CD1c-positive myeloid dendritic cell (primary cell): ENCODE results near the gene HOXA3.

Source experiments
- DNase-seq: peaks from one replicate; pipeline ENCODE4 v3.0.0-alpha.2; 2016; ENCODE audit errors: extremely low spot score

The HOXA3 gene

DNA sequence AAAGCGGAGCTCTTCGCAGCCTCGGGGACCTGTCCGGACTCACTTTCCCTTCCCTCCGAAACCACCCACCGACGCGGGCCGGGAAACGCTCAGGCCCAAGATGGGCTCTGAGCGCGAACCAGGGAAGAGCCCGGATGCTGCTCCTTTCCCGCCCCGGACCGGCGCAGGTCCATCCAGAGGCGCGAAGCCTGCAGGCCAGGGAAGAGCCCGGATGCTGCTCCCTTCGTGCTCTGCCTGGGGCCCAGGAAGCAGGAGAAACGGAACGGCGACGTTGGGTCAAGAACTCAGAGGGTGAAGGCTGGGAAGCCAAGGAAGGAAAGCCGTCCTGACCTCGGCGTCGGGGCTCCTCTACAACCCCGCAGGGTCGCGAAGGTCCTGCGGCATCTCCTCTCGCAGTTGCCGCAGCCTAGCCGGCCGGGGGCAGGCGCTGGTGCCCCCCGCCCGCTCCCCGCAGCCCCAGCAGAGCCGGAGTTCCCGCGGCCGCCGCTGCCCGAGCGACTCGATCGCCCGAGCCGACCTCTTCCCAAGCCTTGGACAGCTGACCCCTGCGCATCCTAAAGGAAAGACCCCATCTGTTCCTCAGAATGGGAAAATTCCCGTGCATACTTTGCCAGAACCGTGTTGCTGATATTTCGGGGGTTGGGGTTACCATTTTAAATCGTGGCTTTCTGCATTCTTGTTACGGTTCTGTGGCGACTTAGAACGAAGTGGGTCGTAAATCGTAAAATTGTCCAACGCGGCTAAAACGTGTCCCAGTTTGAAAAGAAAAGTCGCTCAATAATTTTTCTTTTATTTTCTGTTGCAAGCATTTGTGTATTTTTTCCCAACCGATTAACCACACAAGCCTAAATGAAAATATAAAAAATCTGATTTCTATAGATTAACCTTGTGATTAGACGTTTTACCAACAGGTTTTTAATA lies 64.1 kb downstream of the HOXA3 start:
- DNase-seq: no peak

DNA sequence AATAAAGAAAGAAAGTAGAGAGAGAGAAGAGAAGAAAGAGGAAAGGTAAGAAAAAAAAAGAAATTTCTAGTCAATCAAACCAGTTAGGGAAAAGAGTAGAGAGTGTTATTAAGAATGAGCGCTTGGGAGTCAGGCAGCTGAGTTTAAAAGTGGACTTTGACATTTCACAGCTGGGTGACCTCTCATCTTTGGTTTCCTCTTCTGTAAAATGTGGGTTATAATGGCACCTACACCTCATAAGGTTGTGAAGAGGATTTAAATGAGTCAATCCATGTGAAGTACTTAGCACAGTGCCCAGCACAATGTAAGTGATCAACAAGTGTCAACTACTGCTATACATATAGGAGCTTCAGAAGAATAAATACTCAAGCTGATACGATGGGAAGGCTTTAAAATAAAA lies 68.7 kb downstream of the HOXA3 start:
- no peak for DNase-seq

DNA sequence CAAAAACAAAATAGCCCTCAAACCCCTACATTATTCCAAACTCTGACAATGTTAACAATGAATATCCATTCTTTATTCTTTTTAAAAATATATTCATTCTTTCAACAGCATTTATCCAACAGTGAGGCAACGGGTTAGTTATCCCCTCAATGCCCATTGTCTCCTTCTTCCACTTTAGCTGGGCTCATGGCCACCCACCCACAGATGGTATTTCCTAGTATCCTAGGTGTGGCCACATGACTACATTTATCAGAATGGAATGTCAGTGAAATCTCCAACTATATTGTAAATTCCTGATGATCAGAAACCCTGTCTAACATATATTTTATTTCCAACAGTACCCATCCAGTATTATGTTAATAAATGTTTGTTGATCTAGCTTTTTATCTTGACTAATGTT lies 70.2 kb downstream of the HOXA3 start:
- no peak for DNase-seq

DNA sequence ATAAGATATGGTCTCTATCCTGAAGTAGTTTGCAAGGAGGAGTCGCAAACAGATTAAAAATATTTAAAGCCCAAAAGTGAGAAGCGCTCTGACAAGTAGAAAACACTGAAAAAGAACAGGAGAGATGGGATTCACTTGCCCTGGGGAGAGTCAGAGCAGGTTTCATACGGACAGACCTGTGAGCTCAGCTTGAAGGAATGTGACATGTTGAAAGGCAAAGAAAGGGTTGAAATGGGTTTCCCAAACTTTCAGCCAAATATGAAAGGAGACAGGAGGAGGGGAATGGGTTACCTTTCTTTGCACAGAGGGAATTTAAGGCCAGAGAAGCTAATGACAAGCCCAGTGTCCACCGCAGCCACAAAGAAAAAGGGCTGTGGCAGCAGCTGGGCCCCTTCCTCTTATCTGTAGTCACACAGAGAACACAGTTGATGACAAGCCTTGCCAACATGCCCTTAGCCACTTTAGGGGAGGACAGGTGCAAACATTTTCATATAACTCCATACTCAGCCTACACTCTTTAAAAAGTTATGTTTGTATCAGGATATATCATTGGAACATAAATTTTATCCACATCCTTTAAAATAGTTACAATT lies 71.4 kb downstream of the HOXA3 start:
- no peak for DNase-seq

DNA sequence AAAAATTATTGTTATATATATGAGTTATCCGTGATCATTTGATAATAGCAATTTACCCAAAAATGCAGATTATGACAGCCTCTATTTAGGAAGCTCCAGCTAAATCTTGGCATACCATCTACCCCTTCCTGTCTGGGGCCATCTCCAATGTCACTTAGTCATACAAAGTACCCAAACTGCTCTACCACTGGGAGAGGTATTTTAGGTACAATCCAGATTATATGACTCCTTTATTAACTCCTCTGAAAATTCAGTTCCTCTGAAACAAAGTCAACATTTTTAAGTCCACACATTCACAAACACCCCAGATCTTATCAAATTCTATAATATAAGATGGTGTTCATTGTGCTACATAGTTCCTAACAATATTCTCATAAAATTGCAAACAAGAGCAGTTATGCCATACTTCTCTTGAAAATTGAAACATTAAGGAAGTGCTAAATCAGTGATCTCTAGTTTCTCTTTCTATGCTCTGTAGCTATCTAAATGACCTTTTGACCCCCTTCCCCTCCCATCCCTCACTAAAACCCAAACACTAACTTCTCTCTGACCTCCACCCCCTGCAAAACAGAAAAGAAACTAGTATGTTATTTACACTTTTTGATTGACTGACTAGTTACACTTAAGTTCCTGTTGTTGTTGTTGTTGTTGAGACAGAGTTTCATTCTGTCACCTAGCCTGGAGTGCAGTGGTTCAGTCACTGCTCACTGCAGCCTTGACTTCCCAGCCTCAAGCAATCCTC lies 73.0 kb downstream of the HOXA3 start:
- DNase-seq: peak; percentile 35

DNA sequence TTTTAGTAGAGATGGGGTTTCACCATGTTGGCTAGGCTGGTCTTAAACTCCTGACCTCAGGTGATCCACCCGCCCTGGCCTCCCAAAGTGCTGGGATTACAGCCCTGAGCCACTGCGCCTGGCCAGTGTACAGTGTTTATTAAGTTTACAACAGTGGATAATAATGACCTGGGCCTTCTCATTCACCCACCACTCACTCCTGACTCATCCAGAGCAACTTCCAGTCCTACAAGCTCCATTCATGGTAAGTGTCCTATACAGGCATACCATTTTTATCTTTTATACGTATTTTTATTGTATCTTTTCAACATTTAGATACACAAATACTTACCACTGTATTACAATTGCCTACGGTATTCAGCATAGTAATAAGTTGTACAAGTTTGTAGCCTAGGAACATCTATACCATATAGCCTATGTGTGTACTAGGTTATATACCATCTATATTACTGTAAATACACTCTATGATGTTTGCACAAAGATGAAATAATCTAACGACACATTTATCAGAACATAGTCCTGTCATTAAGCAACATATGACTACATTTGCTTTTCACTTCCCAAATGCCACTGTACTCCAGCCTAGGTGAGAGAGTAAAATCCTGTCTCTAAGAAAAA lies 73.7 kb downstream of the HOXA3 start:
- DNase-seq: no peak

DNA sequence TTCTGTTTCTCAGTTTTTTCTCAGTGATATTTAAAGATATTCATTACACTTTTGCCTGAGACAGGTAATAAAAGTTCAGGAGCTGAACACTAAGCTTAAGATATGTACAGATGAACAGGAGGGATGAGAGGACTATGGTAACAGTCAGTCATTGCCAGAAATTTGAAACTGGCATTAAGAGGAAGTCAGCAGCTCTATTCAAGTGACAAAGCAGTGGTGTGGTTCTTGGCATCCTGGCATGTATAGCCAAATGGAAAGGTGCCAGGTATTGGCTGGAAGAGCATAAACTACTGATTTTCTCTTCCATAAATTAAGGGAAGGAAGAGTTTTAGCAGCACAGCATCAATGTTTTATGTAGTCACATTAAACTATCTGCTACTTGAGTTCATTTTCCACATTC lies 79.3 kb downstream of the HOXA3 start:
- DNase-seq: no peak

DNA sequence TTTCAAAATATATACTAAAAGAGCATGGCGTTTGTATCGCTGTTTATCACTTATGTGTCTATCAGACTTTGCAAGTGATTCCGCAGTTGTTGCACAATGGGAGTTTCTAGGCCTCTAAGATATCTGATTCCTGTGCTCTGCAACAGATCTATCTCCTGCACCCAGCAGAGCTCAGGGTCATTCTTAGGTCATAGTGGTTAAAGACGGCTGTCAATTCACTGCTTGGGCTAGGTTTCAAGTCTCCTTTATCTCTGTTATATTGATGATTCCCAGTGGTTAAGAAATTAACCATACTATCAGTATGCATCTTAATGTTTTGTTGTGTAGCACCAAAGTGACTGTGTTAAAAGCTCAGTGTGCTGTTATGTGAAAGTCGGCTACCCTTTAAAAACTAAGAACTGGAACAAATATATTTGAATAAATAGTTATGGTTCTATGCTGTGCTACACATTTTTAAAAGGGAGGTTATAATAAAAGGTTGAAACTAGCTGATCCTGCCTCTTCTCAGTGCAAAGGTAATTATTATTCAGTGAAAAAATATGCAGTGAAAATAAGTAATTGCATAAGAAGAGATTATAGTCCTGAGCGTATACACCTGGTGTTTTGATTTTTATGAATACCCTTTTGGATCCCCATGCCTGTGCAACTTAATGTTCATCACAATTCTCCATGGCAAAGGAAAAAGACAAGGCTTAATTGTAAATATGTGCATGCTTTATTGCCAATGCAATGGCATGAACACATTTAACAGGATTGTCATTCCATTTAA lies 80.6 kb downstream of the HOXA3 start:
- DNase-seq: no peak

DNA sequence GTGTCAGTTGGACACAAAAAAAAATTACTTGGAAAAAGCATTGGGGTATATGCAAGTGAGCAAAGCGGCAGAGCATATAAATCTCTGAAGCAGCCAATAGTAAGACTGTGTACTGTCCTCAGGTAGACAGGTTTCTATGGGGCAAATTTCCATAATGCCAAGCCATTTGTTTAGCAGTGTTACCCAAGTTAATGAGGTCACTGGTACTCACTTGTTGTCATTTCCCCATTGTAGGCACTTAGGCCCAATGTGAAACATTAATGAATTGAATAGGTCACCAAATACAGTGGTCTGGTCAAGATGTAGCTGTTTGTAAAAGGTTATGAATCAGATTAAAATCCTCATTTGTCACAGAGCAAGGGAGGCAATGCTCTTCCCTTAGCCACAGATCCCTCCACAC lies 84.1 kb downstream of the HOXA3 start:
- DNase-seq: no peak

DNA sequence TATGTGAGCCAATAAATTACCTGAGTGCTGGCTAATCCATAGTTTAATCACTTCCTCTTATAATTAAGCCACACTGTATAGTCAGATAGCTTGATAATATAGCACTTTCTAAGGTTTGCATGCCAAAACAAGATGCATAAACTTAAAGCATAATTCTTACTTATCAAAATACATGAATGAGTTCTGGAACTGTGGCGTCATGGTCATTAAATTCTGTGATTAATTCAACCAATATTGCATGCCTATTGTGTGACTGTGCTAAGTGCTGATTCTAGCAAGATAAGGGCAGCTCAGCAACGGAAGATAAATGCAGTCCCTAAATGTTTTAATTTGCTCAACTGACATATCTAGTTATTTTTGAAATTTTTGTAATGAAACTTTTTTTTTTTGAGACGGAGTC lies 86.2 kb downstream of the HOXA3 start:
- no peak for DNase-seq

DNA sequence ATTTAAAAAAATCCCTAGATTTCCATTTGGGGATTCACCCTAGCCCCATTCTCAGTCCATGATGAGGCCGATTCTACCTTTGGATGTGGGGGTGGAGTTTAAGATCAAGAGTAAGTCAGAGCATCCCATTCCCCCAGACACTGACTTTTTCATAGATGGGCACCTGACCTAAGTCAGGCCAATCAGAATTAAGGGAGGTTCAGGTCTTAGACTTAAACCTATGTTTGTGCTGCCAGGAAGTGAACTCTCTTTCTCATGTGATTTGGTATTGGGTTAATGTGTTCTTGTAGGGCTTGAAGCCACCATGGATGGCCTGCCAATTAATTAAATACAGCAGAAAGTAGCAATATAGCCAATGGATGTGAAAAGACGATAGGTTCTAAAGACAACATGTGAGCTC lies 86.7 kb downstream of the HOXA3 start:
- DNase-seq: no peak

DNA sequence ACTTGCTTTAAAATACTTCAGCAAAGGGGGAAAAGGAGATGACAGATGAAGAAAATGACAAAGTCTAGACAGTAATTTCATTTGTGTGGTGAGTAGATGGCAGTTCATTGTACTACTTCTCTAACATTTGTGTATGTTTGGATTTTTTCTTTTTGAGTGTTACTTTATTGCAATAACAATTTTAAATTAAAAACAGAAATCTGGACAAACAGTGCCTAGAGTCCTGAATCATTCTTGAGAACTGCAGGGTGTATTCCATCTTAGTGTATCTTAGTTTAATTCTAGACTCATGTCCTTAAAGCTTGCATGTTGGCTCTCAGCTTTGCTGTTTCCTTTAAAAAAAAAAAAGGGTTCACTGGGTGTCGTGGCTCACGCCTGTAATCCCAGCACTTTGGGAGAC lies 87.7 kb downstream of the HOXA3 start:
- DNase-seq: no peak

DNA sequence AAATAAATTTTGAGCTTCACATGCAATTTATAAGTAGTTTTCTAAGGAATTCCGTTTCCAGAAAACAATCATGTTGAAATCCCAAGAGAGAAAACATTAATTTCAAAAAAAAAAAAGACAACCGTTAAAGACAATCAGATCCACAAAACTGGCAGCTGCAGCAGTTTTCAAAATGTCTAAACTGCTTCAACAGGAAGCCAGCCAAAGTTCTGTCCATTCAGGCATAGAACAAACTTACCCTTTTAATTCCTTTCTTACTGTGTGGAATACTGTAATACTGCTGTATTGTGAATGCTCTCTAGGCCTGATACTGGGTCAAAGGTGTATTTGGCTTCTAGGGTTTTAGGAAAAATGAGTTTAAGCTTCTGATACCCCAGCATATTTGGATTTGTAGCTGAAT lies 88.2 kb downstream of the HOXA3 start:
- no peak for DNase-seq

DNA sequence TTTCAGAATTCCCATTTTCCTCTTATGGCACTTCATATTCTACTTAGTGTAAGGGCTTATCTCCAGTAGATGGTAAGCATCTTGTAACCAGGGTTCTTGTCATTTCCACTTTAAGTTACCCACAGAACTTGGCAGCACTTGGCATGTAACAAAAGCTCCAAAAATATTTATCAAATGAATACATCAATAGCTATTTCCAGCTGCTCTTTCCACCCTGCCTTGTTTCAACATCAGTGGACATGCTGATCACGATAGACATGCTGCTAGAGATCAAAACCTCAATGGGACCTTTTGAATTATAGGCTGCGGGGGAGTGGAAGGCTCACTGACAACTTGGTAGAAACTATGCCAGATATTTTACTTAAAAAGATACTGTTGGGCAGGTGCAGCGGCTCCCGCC lies 89.4 kb downstream of the HOXA3 start:
- no peak for DNase-seq
